ENCODE measurements around the gene HHAT.

DNA sequence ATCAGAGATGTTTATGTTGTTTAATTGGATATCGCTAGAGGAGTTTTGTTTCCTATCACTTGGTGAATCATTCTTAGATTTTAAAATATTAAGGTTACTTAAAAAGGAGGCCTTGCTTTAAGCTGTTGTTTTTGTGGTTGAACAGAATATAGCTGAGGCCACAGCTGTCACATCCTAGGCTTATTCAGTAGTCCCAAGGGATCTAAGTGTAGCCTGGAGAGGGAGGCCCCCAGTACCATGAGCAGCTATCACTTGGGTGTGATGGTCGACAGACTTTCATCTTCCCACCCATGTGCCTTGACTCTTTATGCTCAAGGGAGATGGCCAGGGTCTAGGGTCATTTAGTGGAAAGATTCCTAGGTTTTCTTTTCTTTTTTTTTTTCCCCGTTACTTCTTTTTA is 278.7 kb downstream of the HHAT start:
- TF ChIP-seq, protein P1, sequence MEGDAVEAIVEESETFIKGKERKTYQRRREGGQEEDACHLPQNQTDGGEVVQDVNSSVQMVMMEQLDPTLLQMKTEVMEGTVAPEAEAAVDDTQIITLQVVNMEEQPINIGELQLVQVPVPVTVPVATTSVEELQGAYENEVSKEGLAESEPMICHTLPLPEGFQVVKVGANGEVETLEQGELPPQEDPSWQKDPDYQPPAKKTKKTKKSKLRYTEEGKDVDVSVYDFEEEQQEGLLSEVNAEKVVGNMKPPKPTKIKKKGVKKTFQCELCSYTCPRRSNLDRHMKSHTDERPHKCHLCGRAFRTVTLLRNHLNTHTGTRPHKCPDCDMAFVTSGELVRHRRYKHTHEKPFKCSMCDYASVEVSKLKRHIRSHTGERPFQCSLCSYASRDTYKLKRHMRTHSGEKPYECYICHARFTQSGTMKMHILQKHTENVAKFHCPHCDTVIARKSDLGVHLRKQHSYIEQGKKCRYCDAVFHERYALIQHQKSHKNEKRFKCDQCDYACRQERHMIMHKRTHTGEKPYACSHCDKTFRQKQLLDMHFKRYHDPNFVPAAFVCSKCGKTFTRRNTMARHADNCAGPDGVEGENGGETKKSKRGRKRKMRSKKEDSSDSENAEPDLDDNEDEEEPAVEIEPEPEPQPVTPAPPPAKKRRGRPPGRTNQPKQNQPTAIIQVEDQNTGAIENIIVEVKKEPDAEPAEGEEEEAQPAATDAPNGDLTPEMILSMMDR (IDR thresholded peaks at IDR 0.05) = no peak
- no peak for TF ChIP-seq POLR2A (IDR thresholded peaks at IDR 0.05)

Data from esophagus squamous epithelium (tissue), 4 donors.